Measurements from ENCODE around the gene FAF1.

Gene FAF1

GRCh38 chr1:50700621-50701020 lies 259.4 kb downstream of the FAF1 start:
- Mint-ChIP-seq H3K4me3 (no peak overlapping the region), H3K27ac (no peak overlapping the region), H3K9me3 (no peaks in the 10 kb centered on the region), H3K27me3 (ENCODE audit: low read depth, poor library complexity) (peaks cover 3% of the 10 kb centered on the region), H3K4me1 (peaks cover 26% of the 10 kb centered on the region), H3K36me3 (ENCODE audit: low read depth) (no peaks in the 10 kb centered on the region)
- DNase-seq = no peak
- no peak for TF ChIP-seq CTCF (IDR thresholded peaks at IDR 0.05)

- H3K4me1 Mint-ChIP-seq = peaks cover 25% of the 10 kb centered on the region
- H3K27ac Mint-ChIP-seq = peak overlapping the region; percentile 73
- no peak for TF ChIP-seq CTCF (IDR thresholded peaks at IDR 0.05)
- H3K27me3 Mint-ChIP-seq (ENCODE audit: low read depth, poor library complexity) = peaks cover 3% of the 10 kb centered on the region
- DNase-seq = no peak
- no peak overlapping the region for H3K4me3 Mint-ChIP-seq
- no peaks in the 10 kb centered on the region for H3K36me3 Mint-ChIP-seq (ENCODE audit: low read depth)
- H3K9me3 Mint-ChIP-seq = no peaks in the 10 kb centered on the region
These were observed 259.9 kb downstream of the FAF1 start for GRCh38 chr1:50700214-50700613.

- Mint-ChIP-seq H3K4me1 (peaks cover 25% of the 10 kb centered on the region), H3K27ac (peak overlapping the region; percentile 73), H3K36me3 (ENCODE audit: low read depth) (no peaks in the 10 kb centered on the region), H3K27me3 (ENCODE audit: low read depth, poor library complexity) (peaks cover 3% of the 10 kb centered on the region), H3K4me3 (no peak overlapping the region), H3K9me3 (no peaks in the 10 kb centered on the region)
- DNase-seq = no peak
- no peak for TF ChIP-seq CTCF (IDR thresholded peaks at IDR 0.05)
These were observed 260.3 kb downstream of the FAF1 start for GRCh38 chr1:50699795-50700194.

- Mint-ChIP-seq H3K27ac (no peak overlapping the region), H3K36me3 (ENCODE audit: low read depth) (no peaks in the 10 kb centered on the region), H3K9me3 (no peaks in the 10 kb centered on the region), H3K4me1 (peaks cover 25% of the 10 kb centered on the region), H3K27me3 (ENCODE audit: low read depth, poor library complexity) (peaks cover 3% of the 10 kb centered on the region), H3K4me3 (no peak overlapping the region)
- TF ChIP-seq CTCF (IDR thresholded peaks at IDR 0.05) = no peak
- DNase-seq = no peak
These were observed 262.3 kb downstream of the FAF1 start for GRCh38 chr1:50697440-50698421.

GRCh38 chr1:50693829-50694228 lies 266.2 kb downstream of the FAF1 start:
- DNase-seq = no peak
- no peaks in the 10 kb centered on the region for H3K27me3 Mint-ChIP-seq (ENCODE audit: low read depth, poor library complexity)
- H3K4me3 Mint-ChIP-seq = no peak overlapping the region
- no peaks in the 10 kb centered on the region for H3K9me3 Mint-ChIP-seq
- H3K36me3 Mint-ChIP-seq (ENCODE audit: low read depth) = peaks cover 18% of the 10 kb centered on the region
- TF ChIP-seq CTCF (IDR thresholded peaks at IDR 0.05) = no peak
- no peaks in the 10 kb centered on the region for H3K4me1 Mint-ChIP-seq
- H3K27ac Mint-ChIP-seq = no peak overlapping the region

GRCh38 chr1:50684185-50684584 lies 275.9 kb downstream of the FAF1 start:
- no peaks in the 10 kb centered on the region for H3K27me3 Mint-ChIP-seq (ENCODE audit: low read depth, poor library complexity)
- no peak overlapping the region for H3K27ac Mint-ChIP-seq
- no peaks in the 10 kb centered on the region for H3K9me3 Mint-ChIP-seq
- peaks cover 6% of the 10 kb centered on the region for H3K36me3 Mint-ChIP-seq (ENCODE audit: low read depth)
- H3K4me1 Mint-ChIP-seq = no peaks in the 10 kb centered on the region
- DNase-seq = no peak
- no peak for TF ChIP-seq CTCF (IDR thresholded peaks at IDR 0.05)
- H3K4me3 Mint-ChIP-seq = no peak overlapping the region
